ENCODE measurements around the gene TTPAL. TPM values are rescaled to one million over a fixed set of nuclear protein-coding genes. Genes with fewer than 3 reads are reported as not detected.

TTPAL gene
- total and polyA plus RNA-seq, 2 donors = 3.9 to 7.6 TPM

DNA sequence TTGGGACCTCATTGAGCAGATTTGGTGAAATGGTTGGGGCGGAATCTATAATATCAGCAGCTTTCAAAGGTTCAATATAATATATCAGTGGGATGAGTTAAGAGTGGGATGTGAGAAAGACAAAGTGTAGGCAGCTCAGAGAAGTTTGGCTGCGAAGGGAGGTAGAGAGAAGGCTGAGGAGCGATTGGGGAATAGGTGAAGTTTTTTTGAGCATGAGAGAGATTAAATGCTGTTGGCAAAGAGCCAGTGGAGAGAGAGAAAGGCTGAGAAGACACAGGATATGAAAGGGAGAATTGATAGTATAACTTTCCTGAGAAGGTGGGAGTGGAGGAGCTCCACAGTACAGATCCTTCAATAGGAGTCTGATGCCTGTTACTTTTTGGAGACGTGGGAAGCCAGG lies 58.3 kb downstream of the TTPAL start:
- H3K4me1 ChIP-seq (ENCODE audit: insufficient read depth) = no peaks in the 10 kb centered on the region
- no peaks in the 10 kb centered on the region for H3K36me3 ChIP-seq (ENCODE audit: insufficient read depth)
- H3K27ac ChIP-seq (ENCODE audit: low read depth) = no peak overlapping the region
- DNase-seq (ENCODE audit: extremely low spot score) = no peak
- WGBS = 72% methylated on average over 4 of the region's 4 CpGs
- H3K4me3 ChIP-seq (ENCODE audit: low read depth, low read length) = no peak overlapping the region

DNA sequence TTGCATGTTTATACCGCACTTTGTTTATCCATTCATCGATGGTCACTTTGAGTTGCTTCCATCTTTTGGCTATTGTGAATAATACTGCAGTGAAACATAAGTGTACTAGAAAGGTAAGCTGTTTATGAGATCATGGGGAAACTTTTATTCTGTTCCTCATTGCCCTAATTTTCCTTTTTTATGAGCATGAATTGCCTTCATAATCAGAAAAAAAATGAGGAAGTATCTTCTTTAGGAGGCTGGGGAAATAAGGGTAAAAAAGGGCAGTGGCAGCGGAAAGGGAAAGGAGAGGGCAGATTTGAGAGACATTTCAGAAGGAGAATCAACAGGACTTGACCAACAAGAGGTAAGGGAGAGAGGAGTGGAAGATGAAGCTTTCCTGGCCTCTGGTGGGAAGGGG lies 60.5 kb downstream of the TTPAL start:
- H3K4me3 ChIP-seq (ENCODE audit: low read depth, low read length) = no peak overlapping the region
- no peak for DNase-seq (ENCODE audit: extremely low spot score)
- 71% methylated on average over 3 of the region's 3 CpGs for WGBS
- H3K4me1 ChIP-seq (ENCODE audit: insufficient read depth) = no peaks in the 10 kb centered on the region
- no peaks in the 10 kb centered on the region for H3K36me3 ChIP-seq (ENCODE audit: insufficient read depth)
- no peak overlapping the region for H3K27ac ChIP-seq (ENCODE audit: low read depth)

DNA sequence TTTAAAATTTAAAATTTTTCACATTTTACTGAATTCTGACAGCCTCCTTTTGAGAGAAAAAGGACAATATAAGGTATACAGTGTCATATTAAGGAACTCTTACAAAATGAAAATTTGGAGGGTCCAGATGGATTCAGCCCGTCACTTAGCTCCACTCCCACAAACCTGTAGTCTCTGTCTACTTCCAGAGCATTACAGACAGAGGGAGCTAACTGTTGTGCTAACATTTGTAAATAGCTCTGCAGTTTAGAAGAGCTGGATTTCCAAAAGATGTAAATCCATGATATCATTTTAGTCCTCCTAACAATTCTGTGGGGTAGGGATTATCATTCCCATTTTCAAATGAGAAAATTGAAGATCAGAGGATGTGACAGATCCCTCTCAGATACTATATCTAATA lies 62.3 kb downstream of the TTPAL start:
- H3K4me1 ChIP-seq (ENCODE audit: insufficient read depth) = no peaks in the 10 kb centered on the region
- H3K36me3 ChIP-seq (ENCODE audit: insufficient read depth) = no peaks in the 10 kb centered on the region
- WGBS = 44% methylated on average over 1 of the region's 1 CpG
- H3K27ac ChIP-seq (ENCODE audit: low read depth) = no peak overlapping the region
- no peak for DNase-seq (ENCODE audit: extremely low spot score)
- no peak overlapping the region for H3K4me3 ChIP-seq (ENCODE audit: low read depth, low read length)

DNA sequence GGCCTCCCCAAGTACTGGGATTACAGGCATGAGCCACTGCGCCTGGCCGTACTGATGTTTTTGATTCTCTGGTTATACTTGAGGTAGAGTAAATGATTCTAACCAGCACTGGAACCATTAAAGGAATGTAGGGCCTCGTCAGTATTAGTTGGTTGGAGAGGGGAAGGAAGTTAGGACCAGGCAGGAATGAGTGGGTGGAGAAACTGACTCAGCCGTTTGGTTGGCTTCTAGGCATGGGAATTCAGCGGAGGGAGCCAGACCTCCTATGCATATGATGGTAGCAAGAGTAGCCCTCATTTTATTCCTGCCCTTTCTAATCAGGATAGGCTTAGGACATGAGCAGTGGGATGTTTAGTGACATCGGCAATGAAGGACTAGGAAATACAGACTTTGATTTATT lies 65.2 kb downstream of the TTPAL start:
- WGBS = 72% methylated on average over 6 of the region's 6 CpGs
- H3K4me3 ChIP-seq (ENCODE audit: low read depth, low read length) = no peak overlapping the region
- H3K36me3 ChIP-seq (ENCODE audit: insufficient read depth) = no peaks in the 10 kb centered on the region
- no peaks in the 10 kb centered on the region for H3K4me1 ChIP-seq (ENCODE audit: insufficient read depth)
- no peak overlapping the region for H3K27ac ChIP-seq (ENCODE audit: low read depth)
- no peak for DNase-seq (ENCODE audit: extremely low spot score)

DNA sequence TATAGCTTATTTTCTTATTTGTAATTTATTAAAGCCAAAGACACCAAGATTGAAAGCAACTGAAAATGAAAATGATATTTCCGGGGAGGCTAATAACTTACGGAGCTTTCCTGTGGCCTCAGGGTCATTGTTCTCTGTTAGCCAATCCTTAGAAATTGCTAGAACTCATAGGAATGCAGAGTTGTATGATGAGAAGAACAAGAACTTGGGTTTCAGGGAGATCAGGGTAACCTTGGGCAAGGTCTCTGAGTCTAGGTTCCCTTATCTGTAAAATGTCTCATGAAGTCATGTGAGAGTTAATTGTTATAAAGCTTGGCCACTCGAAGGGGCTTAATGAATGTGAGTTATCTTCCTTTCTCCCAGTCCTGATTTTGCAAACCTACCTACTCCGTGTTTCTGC lies 66.3 kb downstream of the TTPAL start:
- Histone ChIP-seq H3K4me3 (ENCODE audit: low read depth, low read length) (no peak overlapping the region), H3K27ac (ENCODE audit: low read depth) (no peak overlapping the region), H3K4me1 (ENCODE audit: insufficient read depth) (no peaks in the 10 kb centered on the region), H3K36me3 (ENCODE audit: insufficient read depth) (no peaks in the 10 kb centered on the region)
- 57% methylated on average over 4 of the region's 4 CpGs for WGBS
- no peak for DNase-seq (ENCODE audit: extremely low spot score)

DNA sequence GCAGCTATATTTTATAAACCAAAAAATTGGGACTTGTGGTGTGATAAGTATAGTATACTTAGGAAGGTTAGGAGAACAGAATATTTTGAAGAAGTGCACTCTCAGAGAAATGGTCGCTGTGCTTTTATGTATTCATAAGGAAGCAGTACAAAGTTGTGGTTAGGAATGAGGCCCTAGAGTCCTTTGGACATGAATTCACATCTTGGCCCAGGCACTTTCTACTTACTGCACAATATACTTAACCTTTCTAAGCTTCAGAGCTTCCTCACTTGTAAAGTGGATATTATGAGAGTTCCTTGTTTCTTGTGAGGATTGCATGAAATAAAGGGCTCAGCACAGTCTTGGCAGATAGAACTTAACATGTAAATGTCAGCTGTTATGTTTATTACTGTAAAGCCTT lies 67.2 kb downstream of the TTPAL start:
- peak overlapping the region; percentile 10 for H3K27ac ChIP-seq (ENCODE audit: low read depth)
- H3K4me3 ChIP-seq (ENCODE audit: low read depth, low read length) = no peak overlapping the region
- H3K4me1 ChIP-seq (ENCODE audit: insufficient read depth) = no peaks in the 10 kb centered on the region
- 15% methylated on average over 1 of the region's 1 CpG for WGBS
- no peak for DNase-seq (ENCODE audit: extremely low spot score)
- H3K36me3 ChIP-seq (ENCODE audit: insufficient read depth) = no peaks in the 10 kb centered on the region

DNA sequence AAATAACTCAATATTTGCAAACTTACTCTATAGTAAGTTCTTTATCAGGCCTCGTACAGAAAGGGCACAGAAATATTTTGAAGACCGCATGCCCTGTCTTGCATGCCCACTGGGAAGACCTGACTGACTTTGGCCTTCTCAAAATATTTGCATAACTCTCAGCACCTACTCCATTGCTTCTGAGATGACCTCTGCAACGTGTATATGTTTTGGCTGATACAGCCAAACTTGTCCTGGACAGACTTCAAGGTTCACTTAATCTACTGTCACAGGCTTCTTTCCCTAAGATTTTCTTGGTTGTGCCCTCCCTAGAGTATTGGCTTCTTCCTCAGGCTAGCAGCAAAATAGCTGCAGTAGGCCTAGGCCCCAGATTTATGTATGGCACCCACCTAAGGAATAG lies 67.7 kb downstream of the TTPAL start:
- H3K4me3 ChIP-seq (ENCODE audit: low read depth, low read length) = no peak overlapping the region
- WGBS = 39% methylated on average over 3 of the region's 3 CpGs
- H3K36me3 ChIP-seq (ENCODE audit: insufficient read depth) = no peaks in the 10 kb centered on the region
- no peak overlapping the region for H3K27ac ChIP-seq (ENCODE audit: low read depth)
- DNase-seq (ENCODE audit: extremely low spot score) = no peak
- H3K4me1 ChIP-seq (ENCODE audit: insufficient read depth) = no peaks in the 10 kb centered on the region

Small RNAs within 50 kb of the gene (small RNA-seq; reads per million reads assigned to genes)
- 0.80 reads per million, percentile 68 among the genes with 10 or more reads in this experiment for gene RPL37AP1

Other genes with a start within 250 kb of the TTPAL start
- gene GDAP1L1, start 228.6 kb upstream of the TTPAL start, total RNA-seq = 0.90 TPM
- 0.29 TPM for gene GDAP1L1, start 228.6 kb upstream of the TTPAL start, polyA plus RNA-seq
- gene FITM2, start 164.7 kb upstream of the TTPAL start, total RNA-seq = 7.8 TPM
- 8.0 TPM for gene FITM2, start 164.7 kb upstream of the TTPAL start, polyA plus RNA-seq
- not detected for gene R3HDML, start 138.8 kb upstream of the TTPAL start, total RNA-seq
- not detected for gene R3HDML, start 138.8 kb upstream of the TTPAL start, polyA plus RNA-seq
- not detected for gene HNF4A, start 120.2 kb upstream of the TTPAL start, total RNA-seq
- 0.09 TPM for gene HNF4A, start 120.2 kb upstream of the TTPAL start, polyA plus RNA-seq
- gene SERINC3, start 46.2 kb downstream of the TTPAL start, total RNA-seq = 73.9 TPM
- 93.4 TPM for gene SERINC3, start 46.2 kb downstream of the TTPAL start, polyA plus RNA-seq
- 65.1 TPM for gene PKIG, start 106.7 kb downstream of the TTPAL start, total RNA-seq
- 277 TPM for gene PKIG, start 106.7 kb downstream of the TTPAL start, polyA plus RNA-seq
- gene ADA, start 175.8 kb downstream of the TTPAL start, total RNA-seq = 2.2 TPM
- gene ADA, start 175.8 kb downstream of the TTPAL start, polyA plus RNA-seq = 6.5 TPM
- gene CCN5, start 239.5 kb downstream of the TTPAL start, total RNA-seq = not detected
- 20.8 TPM for gene CCN5, start 239.5 kb downstream of the TTPAL start, polyA plus RNA-seq